Esophagus muscularis mucosa (tissue), 3 donors: ENCODE results near the gene NIT2.

Experiments used
- EP300 ChIP-seq: sonication (generic); formaldehyde crosslinking; IDR thresholded peaks from one replicate; pipeline ENCODE4 v1.6.1; 2017; ENCODE audit warnings: antibody characterized with exemption
- TF ChIP-seq, protein P1 (sequence below), 3 experiments: fragments of 200-600 bp in 2 of 3; fragments of 450-650 bp in 1 of 3; sonication (generic) in 2 of 3; IDR thresholded peaks; one replicate each; pipeline ENCODE4 v1.5.1; 2017 to 2019; ENCODE audit warnings: antibody characterized with exemption in 3 of 3, mild to moderate bottlenecking in 2 of 3, moderate library complexity in 1 of 3

DNA sequence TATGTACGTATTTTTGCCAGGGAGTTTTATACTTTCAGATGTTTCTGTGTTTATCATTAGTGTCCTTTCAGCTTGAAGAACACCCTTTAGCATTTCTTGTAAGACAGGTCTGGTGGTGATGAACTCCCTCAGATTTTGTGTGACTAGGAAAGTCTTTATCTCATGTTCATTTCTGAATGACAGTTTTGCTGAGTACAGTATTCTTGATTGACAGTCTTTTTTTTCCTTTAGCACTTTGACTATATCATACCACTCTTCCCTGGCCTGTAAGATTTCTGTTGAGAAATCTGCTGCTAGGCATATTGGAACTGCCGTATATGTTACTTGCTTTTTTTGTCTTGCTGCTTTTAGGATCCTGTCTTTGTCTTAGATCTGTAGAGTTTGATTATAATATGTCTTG, 72.6 kb downstream of the NIT2 start:
- TF ChIP-seq, protein P1, sequence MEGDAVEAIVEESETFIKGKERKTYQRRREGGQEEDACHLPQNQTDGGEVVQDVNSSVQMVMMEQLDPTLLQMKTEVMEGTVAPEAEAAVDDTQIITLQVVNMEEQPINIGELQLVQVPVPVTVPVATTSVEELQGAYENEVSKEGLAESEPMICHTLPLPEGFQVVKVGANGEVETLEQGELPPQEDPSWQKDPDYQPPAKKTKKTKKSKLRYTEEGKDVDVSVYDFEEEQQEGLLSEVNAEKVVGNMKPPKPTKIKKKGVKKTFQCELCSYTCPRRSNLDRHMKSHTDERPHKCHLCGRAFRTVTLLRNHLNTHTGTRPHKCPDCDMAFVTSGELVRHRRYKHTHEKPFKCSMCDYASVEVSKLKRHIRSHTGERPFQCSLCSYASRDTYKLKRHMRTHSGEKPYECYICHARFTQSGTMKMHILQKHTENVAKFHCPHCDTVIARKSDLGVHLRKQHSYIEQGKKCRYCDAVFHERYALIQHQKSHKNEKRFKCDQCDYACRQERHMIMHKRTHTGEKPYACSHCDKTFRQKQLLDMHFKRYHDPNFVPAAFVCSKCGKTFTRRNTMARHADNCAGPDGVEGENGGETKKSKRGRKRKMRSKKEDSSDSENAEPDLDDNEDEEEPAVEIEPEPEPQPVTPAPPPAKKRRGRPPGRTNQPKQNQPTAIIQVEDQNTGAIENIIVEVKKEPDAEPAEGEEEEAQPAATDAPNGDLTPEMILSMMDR (IDR thresholded peaks at IDR 0.05) = no peak
- TF ChIP-seq EP300 = no peak
